NCI-H526 (cell line): ENCODE results near the gene PRKAG2.
"Not testable (repeated sequence)": the region's sequence is repeated elsewhere in the genome, so short reads cannot be mapped to it uniquely, and the experiment has no call there.

Source experiments
- DNase-seq, 2 experiments: peaks; one replicate each; lab custom pipeline; 2025; lab: John Stamatoyannopoulos, UW

PRKAG2 gene

DNA sequence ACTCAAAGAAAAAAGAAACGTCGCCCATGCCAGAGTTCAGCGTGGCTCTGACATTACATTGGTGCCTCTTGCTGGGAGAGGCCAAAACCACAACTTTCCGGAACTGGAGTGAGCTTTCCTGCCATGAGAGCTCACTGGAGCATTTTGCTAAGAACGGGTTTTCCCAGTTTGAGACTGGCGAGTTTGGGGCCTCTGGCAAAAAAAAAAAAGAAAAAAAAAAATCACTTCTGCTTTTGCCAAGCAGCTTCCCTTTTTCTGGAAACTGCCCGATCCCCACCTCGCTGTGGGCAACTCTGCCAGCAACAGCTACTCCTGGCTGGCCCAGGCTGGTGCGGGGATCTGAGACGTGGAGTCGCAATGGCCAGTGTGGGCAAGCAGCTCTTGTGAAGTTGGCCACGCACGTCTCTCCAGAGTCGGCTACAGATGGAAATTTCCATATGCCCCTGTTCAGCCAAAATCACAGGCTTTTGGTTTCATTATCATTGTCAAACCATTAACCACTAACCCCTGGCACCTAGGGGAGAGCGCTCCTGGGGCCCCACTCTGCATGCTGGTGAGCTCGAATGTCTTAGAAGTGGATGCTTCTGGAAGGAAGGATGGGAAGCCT, 25.7 kb downstream of the PRKAG2 start:
- no peak for DNase-seq

DNA sequence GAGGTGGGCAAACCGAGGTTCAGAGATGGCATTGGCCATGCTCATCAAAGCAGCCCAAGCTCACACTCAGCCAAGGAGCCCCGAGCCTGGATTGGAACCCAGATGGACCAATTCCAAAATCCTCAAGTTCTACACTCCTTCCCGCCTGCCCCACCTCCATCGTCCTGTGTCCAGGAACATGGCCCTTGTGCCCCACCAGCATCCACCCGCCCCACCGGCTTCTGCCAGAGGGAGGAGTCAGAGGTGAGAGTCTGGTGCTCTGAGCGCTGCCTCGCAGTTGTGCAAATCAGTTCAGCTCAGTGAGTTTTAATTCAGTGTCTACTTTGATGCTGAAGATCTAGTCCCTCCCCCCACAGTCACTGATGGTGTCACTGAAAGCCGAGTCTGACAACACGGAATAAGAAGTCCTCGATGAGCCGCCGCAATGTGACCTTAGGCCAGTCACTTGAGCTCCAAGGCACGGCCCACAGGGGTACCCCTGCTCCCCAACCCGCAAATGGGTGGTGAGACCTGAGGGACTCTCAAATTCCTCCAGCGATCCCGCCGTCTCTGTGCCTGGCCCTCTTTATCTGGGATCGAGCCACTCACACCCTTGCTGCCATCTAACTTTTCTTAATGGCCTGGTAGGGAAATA, 26.3 kb downstream of the PRKAG2 start:
- no peak for DNase-seq

DNA sequence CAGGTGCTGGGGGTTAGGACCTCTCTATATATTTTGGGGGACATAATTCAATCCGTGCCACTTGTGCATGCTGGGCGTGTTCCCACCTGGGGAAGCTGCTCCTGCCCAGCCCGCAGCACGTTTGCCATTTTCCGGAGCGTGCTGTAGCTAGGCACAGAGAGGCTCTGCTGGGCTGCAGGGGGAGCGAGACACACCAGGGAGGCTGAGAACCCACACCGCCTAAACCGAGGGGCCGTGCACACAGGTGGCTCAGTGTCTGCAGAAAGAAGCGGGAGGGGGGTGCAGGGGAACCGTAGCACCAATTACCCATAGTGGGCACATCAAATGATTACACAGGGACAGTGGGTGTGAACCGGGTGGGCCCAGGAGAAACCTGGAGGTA, 27.0 kb downstream of the PRKAG2 start:
- DNase-seq = no peak

DNA sequence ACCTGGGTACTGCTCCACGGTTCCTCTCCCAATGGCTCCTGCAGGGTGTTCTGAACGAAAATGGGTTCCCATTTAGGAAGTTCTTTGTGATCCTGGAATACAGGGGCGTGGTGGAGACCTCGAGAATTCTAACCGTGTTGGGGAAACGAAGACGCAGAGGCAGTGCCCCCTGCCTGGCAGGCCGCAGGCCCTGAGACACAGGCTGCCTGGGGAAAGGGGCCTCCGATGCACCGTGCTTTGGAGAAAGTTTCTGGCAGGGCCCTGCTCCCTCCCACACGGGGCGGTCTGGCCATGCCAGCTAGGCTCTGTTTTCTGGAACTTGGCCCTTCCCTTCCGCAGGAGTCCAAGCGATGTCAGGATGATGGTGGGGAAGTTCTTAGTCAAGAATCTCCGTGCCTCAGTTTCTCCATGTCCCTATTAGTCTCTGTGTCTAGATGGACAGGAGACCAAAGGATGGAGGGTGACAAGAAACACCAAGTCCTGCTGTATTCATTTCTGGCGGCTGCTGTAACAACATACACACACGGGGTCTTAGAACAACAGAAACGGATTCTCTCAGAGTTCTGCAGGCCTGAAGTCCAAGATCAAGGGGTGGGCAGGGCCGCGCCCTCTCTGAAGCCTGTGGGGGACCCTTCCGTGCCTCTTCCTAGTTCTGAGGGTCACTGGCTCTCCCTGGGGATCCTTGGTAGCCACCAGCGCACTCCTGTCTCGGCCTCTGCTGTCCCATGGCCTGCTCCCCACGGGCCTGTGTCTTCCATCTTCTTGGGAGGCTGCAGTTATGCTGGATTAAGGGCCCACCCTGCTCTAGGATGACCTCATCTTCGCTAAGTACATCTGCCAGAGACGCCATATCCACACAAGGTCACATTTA, 27.7 kb downstream of the PRKAG2 start:
- no peak for DNase-seq

DNA sequence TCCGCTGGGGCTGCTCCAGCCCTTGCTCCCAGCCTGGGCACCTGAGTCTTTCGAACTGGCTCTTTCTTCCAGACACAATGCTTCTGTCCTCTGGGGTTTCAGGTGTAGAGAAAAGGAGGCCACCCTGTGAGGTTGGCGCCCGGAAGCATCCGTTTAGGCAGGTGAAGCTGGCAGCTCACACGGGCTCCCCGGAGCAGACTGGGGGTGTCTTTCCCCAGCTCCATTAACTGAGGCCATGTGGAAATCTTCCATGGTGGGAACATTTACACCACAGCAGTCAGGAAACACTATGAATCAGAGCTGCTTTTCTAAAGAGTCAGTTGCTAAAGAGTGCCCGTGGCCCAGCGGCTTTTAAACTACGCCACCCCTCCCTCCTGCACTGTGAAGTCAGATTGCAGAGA, 29.2 kb downstream of the PRKAG2 start:
- no peak for DNase-seq

DNA sequence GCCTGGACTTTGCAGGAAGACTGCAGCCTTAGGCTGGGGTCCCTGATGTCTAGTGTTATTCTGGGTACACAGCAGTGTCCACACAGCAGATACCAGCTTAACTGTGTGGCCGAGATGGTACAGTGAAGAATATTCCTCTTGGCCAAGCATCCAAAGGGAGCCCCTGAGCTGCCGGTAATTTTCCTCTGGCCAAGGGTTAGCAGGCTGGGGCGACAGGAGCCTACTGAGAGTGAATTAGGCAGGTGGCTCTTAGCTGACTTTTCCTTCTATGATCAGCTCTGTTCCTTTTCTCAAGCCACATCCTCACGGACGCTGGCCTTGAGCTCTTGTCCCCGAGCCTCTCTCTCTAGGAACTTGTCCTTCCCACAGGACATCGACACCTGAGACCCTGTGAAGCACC, 29.8 kb downstream of the PRKAG2 start:
- no peak for DNase-seq

DNA sequence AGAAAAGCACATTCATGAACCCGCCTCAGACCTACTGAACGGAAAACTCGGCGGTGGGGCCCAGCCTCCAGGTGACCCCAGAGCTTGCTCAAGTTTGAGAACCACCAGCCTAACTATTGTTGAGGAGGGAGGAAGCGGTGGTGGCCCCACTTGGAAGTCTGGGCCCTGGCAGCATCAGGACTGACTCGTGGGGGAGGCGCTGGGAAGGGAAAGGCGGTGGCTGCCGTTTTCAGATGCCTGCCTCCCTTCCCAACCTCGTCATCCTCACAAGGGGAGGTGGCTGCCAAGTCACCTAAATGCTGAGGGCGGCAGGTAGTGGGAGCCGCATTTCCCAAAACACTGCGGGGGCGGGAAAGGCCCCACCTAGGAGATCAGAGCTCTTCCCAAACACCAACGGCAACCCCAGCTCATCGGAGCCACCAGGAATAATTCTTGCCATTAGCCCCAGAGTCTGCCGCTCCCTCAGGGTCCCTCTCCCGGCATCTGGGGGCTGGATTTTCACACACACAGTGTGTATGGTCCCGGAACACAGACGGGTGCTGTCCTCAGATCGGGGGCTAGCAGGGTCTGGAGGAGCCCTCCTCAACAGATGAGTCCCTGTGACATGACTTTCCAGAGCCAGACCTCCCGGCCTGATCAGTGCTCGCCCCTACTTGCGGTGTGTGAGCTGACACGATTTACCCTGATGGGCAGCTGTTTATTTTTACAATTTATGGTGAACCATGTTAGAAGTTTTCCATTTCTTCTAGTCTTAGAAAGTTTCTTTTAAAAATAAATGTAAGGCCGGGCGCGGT, 31.3 kb downstream of the PRKAG2 start:
- no peak for DNase-seq

DNA sequence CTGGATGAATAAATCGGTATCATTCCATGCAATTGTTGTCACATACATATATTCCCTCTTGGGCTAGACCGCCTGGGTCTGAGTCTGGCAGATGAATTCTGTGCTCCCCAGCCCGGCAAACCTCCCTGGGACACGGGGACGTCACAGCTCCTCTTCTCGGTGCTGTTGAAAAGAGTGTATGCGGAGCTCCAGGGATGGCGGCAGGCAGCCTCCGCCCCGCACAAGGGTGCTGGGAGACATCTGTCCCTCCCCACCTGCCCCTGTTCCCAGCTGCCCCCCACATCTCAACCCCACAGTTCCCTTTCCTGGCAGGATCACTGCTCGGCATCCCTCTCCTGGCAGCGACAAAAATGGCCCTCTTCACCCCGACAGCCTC, 32.1 kb downstream of the PRKAG2 start:
- DNase-seq = no peak

DNA sequence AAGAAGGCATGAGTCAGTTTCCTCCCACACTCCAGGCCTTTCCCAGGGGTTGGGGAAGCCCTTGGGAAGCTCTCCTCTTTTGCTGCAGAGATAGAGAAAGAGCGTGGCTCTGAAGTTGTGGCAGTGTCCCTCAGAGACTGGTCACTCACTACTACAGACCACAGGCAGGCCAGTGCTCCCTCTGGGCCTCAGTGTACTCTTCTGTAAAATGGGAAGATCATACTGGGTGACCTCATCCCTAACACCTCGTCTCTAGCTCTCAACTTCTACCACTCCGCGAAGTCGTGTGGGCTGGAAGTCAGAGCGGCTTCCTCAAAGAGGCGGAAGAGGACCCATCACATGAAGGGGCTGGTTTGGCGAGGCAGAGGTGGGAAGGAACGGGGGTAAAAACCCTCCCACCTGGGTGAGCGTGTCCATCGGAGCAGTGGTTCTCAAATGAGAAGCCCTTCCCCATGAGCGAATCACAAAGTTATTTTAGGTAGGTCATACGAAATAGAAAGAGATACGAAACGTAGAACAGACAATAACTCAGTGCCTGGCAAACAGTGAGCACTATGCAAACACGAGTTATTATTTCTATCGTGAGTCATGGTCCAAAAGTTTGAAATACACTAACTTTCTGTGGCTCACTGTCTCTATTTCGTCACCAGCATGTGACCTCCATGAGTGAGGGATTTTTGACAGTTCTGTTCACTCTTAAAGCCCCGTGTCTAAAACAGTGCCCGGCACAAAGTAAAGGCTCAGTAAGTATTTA, 32.7 kb downstream of the PRKAG2 start:
- no peak for DNase-seq

DNA sequence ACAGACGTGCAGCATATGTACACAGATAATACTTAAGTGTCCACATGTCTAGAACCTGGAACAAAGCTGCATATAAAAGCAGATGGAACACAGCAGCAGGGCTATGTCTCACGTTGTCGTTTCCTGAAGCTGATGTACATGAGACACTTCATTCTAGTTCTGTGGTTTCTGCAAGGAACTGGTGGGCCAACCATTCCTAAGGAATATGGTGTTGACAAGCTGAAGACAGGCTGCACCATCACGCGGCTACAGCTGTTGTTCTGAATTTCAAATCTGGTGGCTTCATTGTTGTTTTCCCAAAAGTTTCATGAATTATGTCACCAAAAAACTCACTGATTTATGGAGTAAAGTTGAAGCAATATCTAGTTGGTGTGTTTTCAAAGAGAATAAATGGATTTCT, 33.7 kb downstream of the PRKAG2 start:
- no peak for DNase-seq

DNA sequence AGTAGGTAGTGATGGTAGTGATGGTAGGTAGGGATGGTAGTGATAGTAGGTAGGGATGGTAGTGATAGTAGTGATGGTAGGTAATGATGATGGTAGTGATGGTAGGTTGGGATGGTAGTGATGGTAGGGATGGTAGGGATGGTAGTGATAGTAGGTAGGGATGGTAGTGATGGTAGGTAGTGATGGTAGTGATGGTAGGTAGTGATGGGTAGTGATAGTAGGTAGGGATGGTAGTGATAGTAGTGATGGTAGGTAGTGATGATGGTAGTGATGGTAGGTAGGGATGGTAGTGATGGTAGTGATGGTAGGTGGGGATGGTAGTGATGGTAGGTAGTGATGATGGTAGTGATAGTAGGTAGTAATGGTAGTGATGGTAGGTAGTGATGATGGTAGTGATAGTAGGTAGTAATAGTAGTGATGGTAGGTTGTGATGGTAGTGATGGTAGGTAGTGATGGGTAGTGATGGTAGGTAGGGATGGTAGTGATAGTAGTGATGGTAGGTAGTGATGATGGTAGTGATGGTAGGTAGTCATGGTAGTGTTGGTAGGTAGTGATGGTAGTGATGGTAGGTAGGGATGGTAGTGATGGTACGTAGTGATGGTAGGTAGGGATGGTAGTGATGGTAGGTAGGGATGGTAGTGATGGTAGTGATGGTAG, 35.4 kb downstream of the PRKAG2 start:
- not testable (repeated sequence) for DNase-seq

DNA sequence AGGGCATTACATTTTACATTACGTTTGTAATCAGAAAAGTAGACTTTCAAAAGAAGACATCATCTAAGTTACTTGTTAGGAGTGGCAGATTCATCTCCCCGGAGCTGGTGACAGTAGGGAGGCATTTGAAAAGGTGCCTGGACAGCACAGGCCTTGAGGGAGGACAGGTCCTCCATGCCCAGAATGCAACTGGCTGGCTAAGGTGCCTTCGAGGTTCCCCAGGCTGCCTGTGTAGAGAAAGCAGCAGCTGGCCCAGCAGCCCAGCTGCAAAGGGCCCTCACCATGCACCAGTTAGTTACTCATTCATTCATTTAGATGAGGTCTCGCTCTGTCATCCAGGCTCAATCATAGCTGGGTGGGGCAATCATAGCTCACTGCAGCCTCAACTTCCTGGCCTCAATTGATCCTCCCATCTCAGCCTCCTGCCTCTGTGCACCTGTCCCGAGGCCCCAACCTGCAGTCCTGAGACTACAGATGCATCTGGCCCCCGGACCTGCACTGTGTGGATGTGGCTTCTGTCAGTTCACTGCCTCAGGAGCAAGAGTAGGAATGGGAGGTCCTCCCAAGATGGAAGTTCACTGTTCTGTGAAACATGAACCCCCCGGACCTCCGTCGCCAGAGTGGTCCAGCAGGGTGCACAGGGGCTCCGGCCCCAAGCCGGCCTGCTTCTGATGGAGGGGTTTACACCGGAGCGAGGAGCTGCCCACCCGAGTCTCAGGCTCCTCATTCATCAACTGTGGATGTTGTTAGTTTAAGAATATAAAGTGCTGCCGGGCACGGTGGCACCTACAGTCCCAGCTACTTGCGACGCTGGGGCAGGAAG, 36.6 kb downstream of the PRKAG2 start:
- DNase-seq = no peak

DNA sequence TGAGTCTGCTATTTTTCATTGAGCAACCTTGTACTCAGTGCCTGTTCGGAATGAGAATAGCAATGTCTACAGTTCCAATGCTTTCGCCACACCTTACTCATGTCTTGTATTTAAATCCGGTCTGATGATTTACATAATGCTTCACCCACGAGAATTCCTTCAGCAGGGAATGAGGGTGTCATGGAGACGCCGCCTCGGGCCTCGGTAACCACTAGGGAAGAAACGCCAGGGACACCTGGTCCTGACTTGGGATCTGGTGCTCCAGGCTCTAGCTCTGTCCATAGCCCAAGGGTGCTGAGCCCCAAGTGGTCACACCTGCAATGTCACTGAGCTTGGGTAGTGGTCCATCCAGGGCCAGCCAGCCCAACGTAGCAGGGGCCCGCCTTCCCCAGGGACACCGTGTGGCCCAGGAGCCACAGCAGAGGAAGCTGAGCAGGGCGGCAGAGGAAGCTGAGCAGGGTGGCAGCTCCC, 37.4 kb downstream of the PRKAG2 start:
- peak; percentile 50 to 77 for DNase-seq

DNA sequence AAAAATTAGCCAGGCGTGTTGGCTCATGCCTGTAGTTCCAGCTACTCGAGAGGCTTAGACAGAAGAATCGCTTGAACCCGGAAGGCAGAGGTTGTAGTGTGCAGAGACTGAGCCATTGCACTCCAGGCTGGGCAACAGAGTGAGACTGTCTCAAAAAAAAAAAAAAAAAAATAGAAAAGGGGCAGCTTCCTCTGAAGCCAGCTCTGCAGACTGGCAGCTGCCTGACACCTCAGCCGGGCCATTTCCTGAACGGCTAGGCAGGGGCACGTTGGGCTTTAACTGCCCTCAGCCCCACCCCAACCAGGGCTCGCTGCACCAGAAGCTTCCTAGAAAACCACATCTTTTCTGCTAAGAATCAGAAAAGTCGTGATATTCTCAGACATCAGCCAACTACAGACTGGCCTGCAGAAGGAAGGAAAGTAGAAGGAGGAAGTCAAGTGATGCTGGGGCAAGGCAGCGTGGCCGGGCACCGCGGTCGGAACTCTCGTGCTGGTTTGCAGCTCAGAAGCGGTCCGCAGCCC, 38.0 kb downstream of the PRKAG2 start:
- DNase-seq = peak in 1 of 2 experiments; percentile 39

DNA sequence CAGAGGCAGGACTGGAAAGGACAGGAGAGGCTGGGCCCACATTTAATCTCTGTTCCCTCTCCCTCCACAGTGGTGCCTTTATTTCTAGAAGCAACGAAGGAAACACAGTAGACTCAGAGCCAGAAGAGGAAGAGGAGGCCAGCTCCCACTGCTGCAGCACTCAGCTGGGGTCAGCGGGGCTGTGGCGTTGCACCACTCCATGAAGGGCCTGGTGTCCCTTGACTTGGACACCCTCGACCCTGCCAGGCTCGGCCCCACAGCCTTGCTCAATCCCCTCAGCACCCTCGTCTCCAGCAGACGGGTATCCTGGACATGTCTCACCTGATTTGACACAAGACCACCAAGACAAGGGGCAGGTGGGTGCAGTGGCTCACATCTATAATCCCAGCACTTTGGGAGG, 38.8 kb downstream of the PRKAG2 start:
- DNase-seq = no peak

DNA sequence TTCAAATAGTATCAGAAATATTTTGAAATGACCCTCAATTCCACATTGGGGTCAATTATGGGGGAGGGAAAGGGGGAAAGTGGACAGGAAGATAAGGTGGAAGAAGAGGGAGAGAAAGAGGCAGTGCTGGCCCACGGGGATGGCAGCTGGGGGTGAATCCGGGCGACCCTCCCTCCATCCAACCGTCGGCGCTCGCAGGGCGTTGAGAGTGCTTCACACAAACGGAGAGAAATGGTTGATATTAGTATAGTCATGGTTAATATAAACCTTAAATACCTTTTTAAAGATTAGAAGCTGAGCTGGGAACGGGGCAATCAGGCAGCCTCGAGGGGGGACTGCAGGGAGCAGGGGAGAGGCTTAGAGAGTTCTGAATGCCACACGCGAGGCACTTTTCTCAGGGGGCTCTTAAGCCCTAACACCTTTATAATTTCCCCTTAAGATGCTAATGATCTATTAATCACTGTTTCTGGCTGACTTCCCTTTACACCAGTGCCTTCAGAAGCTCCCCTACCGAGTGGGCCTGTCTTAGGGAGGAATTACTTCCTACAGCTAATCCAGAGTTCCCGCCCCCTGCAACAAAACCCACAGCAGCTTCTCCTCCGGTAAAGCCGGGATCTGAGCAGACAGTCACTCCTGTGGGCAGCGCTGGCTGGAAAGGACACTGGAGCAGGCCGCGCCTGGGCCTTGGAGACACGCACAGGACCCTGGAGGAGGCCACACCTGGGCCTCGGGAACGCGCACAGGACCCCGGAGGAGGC, 39.5 kb downstream of the PRKAG2 start:
- no peak for DNase-seq

DNA sequence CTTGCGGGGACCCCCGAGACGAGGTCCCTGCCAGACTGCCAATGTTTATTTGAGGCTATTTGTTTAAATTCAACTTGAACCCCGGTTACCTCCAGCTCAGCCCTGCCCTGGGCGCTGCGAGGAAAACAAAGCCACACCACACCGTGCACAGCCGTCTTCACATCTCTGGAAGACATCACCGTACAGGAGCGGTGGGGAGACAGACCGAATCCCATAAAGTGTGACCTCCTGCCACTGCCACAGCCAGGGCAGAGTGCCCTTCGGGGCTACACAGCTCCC, 40.0 kb downstream of the PRKAG2 start:
- no peak for DNase-seq

DNA sequence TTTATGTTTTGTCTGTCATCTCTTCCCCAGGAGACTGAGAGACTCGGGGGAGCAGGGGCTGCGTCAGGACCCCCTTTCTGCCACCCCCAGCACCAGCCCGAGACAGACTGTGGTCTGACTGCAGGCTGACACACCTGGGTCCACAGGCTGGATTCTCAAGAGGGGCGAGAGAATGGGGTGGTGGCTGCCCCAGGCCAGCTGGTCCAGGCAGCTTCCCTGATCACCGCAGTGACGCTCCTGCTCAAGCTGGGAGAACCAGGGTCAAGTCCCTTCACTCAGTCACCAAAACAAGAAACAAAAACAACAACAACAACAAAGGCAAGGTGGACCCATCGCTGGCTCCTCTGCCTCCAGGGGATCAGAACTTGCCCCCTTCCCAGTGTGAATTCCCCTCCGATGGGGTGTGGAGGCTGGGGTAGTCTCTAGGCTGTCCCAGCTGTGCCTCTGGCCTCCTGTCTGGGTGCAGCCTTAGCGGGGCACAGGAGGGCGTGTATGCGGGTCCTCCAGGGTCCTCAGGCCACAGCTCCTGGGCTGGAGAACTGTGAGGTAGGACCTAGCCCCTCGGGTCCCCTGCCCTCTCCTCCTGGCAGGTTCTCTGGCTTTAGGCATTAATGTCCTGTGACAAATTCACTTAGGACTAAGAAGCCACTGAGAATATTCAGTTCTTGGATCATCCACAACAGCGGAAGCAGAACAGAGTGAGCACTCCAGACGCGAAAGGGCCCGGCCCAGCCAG, 40.6 kb downstream of the PRKAG2 start:
- DNase-seq = no peak

DNA sequence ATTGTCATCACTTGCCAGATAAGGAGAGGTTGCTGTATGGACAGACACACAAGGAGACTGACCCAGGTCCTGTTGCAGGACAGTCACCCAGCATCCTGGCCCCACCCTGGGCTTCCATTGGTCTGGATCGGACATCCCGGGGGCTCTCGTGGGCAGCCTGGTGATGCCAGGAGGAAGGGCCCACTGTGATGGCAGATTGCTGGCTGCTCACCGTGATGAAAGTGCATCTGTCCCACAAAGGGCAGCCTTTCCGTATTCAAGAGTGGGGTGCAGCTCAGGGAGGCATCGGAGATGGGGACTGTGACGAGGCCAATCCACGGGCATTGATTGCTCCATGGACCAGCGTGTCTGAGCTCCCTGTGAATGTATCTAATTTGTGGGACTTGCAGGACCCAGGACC, 41.3 kb downstream of the PRKAG2 start:
- DNase-seq = no peak
